Fibroblast of the aortic adventitia (primary cell): ENCODE data around the gene CHD1L. TPM values are rescaled to one million over a fixed set of nuclear protein-coding genes. Genes with fewer than 3 reads are reported as not detected.

Experiments used
- DNase-seq: peaks from one replicate; pipeline ENCODE4 v3.0.0-alpha.2; 2010; ENCODE audit warnings: low read depth
- H3K4me3 ChIP-seq: 2 replicates; pipeline ENCODE4 v1.5.1; 2011; ENCODE audit warnings: low read depth, mild to moderate bottlenecking, control low read depth, low read length, moderate library complexity
- CTCF ChIP-seq: IDR thresholded peaks from 2 replicates; pipeline ENCODE4 v1.5.1; 2011; ENCODE audit warnings: mild to moderate bottlenecking, low read length, control low read depth, inconsistent platforms; ENCODE audit not compliant: insufficient read depth
- total RNA-seq: library from RNA; depleted of rRNA; stranded (reverse); fragments of >200 nt; gene quantifications from 2 replicates; pipeline ENCODE4 v1.2.3, GENCODE V29; 2012; ENCODE audit warnings: low replicate concordance

Gene CHD1L
- total RNA-seq, 1 donor: 47.2 TPM

- no peak for TF ChIP-seq CTCF
- DNase-seq: no peak
- no peak overlapping the region for H3K4me3 ChIP-seq
Observed at GRCh38 chr1:147208619-147209018, 33.9 kb upstream of the CHD1L start.

GRCh38 chr1:147209825-147210821, 32.4 kb upstream of the CHD1L start:
- TF ChIP-seq CTCF: no peak
- DNase-seq: no peak
- H3K4me3 ChIP-seq: no peak overlapping the region

- H3K4me3 ChIP-seq: no peak overlapping the region
- DNase-seq: no peak
- no peak for TF ChIP-seq CTCF
Observed at GRCh38 chr1:147210987-147211386, 31.5 kb upstream of the CHD1L start.

GRCh38 chr1:147211577-147211976, 30.9 kb upstream of the CHD1L start:
- no peak overlapping the region for H3K4me3 ChIP-seq
- no peak for DNase-seq

GRCh38 chr1:147213271-147213670, 29.2 kb upstream of the CHD1L start:
- no peak for TF ChIP-seq CTCF
- no peak for DNase-seq
- no peak overlapping the region for H3K4me3 ChIP-seq

More at GRCh38 chr1:147211577-147211976, 30.9 kb upstream of the CHD1L start:
- TF ChIP-seq CTCF: no peak

GRCh38 chr1:147214325-147214724, 28.2 kb upstream of the CHD1L start:
- H3K4me3 ChIP-seq: no peak overlapping the region
- no peak for TF ChIP-seq CTCF
- no peak for DNase-seq
